ENCODE measurements around the gene FAHD2B.
"Not testable (repeated sequence)": the region's sequence is repeated elsewhere in the genome, so short reads cannot be mapped to it uniquely, and the experiment has no call there.

GRCh38 chr2:97144016-97144415, 49.3 kb upstream of the FAHD2B start:
- TF ChIP-seq, protein P1, sequence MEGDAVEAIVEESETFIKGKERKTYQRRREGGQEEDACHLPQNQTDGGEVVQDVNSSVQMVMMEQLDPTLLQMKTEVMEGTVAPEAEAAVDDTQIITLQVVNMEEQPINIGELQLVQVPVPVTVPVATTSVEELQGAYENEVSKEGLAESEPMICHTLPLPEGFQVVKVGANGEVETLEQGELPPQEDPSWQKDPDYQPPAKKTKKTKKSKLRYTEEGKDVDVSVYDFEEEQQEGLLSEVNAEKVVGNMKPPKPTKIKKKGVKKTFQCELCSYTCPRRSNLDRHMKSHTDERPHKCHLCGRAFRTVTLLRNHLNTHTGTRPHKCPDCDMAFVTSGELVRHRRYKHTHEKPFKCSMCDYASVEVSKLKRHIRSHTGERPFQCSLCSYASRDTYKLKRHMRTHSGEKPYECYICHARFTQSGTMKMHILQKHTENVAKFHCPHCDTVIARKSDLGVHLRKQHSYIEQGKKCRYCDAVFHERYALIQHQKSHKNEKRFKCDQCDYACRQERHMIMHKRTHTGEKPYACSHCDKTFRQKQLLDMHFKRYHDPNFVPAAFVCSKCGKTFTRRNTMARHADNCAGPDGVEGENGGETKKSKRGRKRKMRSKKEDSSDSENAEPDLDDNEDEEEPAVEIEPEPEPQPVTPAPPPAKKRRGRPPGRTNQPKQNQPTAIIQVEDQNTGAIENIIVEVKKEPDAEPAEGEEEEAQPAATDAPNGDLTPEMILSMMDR (conservative IDR thresholded peaks at IDR 0.05 in 1 of 2, IDR thresholded peaks at IDR 0.05 in 1 of 2; ENCODE audit: low read depth in 1 of 2, low read length in 2 of 2), result not testable (repeated sequence)
- TF ChIP-seq EZH2 (IDR thresholded peaks at IDR 0.05; ENCODE audit: low read length, missing control alignments), result not testable (repeated sequence)

All from fibroblast of lung (primary cell).